IPS DF 6.9 (cell line): ENCODE results near the gene OR2G6.
"Not testable (repeated sequence)": the region's sequence is repeated elsewhere in the genome, so short reads cannot be mapped to it uniquely, and the experiment has no call there.

ENCODE experiments used
- DNase-seq: peaks from one replicate; pipeline ENCODE4 v3.0.0-alpha.2; 2013; ENCODE audit warnings: low read depth, low spot score
- H3K27ac ChIP-seq: one replicate; pipeline ENCODE4 v1.5.1; 2013; ENCODE audit warnings: low read length, control low read depth
- H3K27me3 ChIP-seq: 2 replicates; pipeline ENCODE4 v1.6.1; 2013; ENCODE audit warnings: mild to moderate bottlenecking, low read length; ENCODE audit not compliant: control insufficient read depth, insufficient read depth
- H3K36me3 ChIP-seq: 2 replicates; pipeline ENCODE4 v1.6.1; 2013; ENCODE audit warnings: low read length; ENCODE audit not compliant: control insufficient read depth, insufficient read depth
- H3K4me1 ChIP-seq: 2 replicates; pipeline ENCODE4 v1.6.1; 2013; ENCODE audit warnings: low read length; ENCODE audit not compliant: control insufficient read depth, insufficient read depth
- H3K4me3 ChIP-seq: 2 replicates; pipeline ENCODE4 v1.5.1; 2013; ENCODE audit warnings: mild to moderate bottlenecking, low read length
- H3K9me3 ChIP-seq: 2 replicates; pipeline ENCODE4 v1.6.1; 2013; ENCODE audit warnings: low read length, inconsistent platforms; ENCODE audit not compliant: control insufficient read depth, insufficient read depth
- WGBS: extraction: QIAGEN DNeasy Blood & Tissue Kit; methylation state at CpG from one replicate; pipeline ENCODE4 v1.1.7; 2013; ENCODE audit warnings: mixed read lengths, missing lambda C conversion rate; ENCODE audit not compliant: insufficient read length, insufficient coverage; 5-methylcytosine and 5-hydroxymethylcytosine counted together

OR2G6 gene

DNA sequence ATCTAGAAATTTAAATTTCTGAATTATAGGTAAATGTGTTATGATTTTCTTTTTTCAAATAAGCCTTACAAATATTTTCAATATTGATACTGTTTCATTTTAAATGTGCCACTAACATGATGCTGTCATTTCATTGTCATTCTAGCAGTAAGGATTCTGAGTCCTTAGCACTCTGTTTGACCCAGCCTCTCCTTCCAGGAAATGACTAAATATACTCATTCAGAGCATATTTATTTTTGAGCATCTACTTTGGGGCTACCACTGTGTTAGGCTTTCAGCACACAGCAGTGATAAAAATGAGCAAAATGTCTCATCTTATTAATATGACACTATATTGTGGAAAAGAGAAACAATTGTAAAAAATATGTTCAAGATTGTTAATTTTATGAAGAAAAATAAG is 2.3 kb downstream of the OR2G6 start:
- DNase-seq: not testable (repeated sequence)

GRCh38 chr1:248521856-248522255 is 14.0 kb downstream of the OR2G6 start:
- Histone ChIP-seq H3K27ac (no peak overlapping the region), H3K27me3 (no peaks in the 10 kb centered on the region), H3K4me1 (no peaks in the 10 kb centered on the region), H3K36me3 (no peaks in the 10 kb centered on the region), H3K4me3 (no peak overlapping the region), H3K9me3 (peaks cover 3% of the 10 kb centered on the region)
- DNase-seq: no peak
- WGBS: no CpG with 5 or more reads among the region's 12 CpGs

More for the DNA sequence above, 2.3 kb downstream of the OR2G6 start:
- not testable (repeated sequence) for H3K27ac ChIP-seq, H3K9me3 ChIP-seq, H3K36me3 ChIP-seq, H3K27me3 ChIP-seq, H3K4me3 ChIP-seq, H3K4me1 ChIP-seq

- not testable (repeated sequence) for H3K9me3 ChIP-seq, DNase-seq, H3K36me3 ChIP-seq, H3K27me3 ChIP-seq, H3K27ac ChIP-seq, H3K4me1 ChIP-seq, H3K4me3 ChIP-seq
Observed at GRCh38 chr1:248537449-248537848, 29.6 kb downstream of the OR2G6 start.

- not testable (repeated sequence) for H3K9me3 ChIP-seq, H3K4me1 ChIP-seq, H3K27ac ChIP-seq, H3K27me3 ChIP-seq, H3K36me3 ChIP-seq, DNase-seq, H3K4me3 ChIP-seq
- no CpG with 5 or more reads among the region's 2 CpGs for WGBS
Observed at GRCh38 chr1:248547383-248547782, 39.5 kb downstream of the OR2G6 start.

- not testable (repeated sequence) for H3K36me3 ChIP-seq, H3K4me3 ChIP-seq, H3K27ac ChIP-seq, H3K27me3 ChIP-seq, H3K4me1 ChIP-seq, H3K9me3 ChIP-seq, DNase-seq
- WGBS: no CpG with 5 or more reads among the region's 6 CpGs
Observed at GRCh38 chr1:248551027-248551426, 43.2 kb downstream of the OR2G6 start.

DNA sequence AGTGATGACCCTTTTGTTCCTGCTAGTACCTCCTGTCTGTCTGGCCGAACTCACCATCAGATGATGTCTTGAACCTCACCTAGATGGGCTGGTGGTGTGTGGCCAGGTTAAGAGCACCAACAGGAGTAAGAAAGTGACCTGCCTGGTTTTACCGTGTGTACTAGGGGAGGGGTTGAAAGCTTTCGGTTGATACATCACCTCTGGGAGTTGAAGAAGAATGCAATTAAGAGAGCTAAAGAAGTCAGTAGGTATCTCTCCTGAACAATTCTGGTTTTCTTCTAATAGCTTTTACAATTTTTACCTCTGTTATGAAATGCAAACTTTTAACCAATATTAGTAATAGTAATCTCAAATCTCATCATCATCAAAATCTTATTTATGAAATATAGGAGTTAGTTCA is 54.8 kb downstream of the OR2G6 start, which contains the start of gene OR2T29:
TSS of gene OR2T29 (minus strand) at position 101 of the 400 bp plus-strand sequence. CDS start 3,281 bp downstream, outside the sequence.
- H3K27ac ChIP-seq, DNase-seq, H3K36me3 ChIP-seq, H3K4me1 ChIP-seq, H3K4me3 ChIP-seq, H3K9me3 ChIP-seq, H3K27me3 ChIP-seq: not testable (repeated sequence)
- WGBS: no CpG with 5 or more reads among the region's 3 CpGs

DNA sequence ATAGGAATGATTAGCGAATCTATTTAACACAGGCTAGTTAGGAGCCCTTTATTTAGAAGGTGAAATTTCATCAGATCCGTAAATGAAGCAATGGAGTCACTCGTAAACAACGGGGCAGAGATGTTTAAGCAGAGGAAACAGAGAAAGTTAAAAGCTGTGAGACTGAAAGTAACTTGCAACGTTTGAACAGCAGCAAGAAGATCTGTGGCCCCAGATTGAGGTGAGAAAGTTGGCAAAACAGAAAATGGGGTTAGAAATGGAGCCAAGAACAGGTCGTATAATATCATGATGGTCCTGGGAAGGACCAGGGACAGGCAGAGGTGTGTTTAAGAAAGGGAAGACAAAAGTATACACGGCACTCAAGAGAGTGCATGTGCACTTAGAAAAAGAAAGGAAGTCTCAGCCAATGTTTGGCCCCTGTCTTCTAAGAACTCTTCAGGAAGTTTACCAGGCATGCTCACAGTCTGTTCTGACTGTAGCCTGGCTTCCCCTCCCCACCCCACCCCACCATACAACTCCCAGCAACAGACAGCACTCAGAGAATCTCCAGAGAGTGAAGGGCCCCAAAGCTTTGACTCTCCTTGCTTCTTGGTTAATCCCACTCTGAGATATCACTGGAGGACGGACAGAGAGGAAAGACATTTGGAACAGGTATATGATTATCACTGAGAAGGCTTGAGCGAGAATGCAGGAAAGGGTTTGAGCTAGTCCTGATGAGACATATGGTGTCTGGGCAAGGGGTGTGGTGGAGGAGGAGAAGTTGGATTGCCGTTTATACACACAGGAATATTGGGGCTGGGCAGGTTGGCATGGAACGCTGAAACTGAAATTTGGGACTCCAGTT is 57.9 kb downstream of the OR2G6 start:
- not testable (repeated sequence) for H3K36me3 ChIP-seq, H3K9me3 ChIP-seq, DNase-seq, H3K27me3 ChIP-seq, H3K4me1 ChIP-seq, H3K27ac ChIP-seq, H3K4me3 ChIP-seq
- no CpG with 5 or more reads among the region's 11 CpGs for WGBS

DNA sequence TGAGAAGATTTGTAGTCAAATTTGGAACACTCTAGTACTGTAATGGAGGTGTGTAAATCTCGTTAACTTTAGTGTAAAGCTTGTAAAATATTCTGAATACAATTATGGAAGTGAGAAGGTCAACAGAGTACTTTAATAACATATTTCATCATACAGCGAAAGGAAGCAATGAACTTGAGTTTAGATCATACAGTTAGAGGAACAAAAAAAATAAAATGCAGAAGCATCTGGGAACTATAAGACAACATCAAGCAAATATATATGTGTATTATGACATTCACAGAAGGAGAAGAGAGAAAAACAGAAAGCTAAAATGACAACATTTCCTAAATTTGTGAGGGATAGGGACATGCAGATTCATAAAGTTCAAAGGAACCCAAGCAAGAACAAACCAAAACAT is 61.2 kb downstream of the OR2G6 start:
- WGBS: no CpG with 5 or more reads among the region's 2 CpGs
- H3K9me3 ChIP-seq, H3K36me3 ChIP-seq, H3K4me1 ChIP-seq, H3K27ac ChIP-seq, H3K27me3 ChIP-seq, DNase-seq, H3K4me3 ChIP-seq: not testable (repeated sequence)

DNA sequence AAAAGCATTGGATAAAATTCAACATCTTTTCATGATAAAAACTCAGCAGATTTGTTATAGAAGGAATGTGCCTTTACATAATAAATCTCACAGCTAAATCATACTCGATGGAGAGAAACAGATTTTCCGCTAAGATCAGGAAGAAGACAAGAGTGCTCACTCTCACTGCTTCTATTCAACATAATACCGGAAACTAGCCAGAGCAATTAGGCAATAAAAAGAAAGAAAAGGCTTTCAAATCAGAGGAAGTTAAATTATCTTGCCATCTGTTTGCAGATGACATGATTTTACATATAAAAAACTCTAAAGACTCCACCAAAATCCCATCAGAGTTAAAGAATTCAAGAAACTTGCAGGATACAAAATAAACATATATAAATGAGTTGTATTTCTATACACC is 62.9 kb downstream of the OR2G6 start:
- not testable (repeated sequence) for DNase-seq, H3K4me3 ChIP-seq, H3K9me3 ChIP-seq, H3K4me1 ChIP-seq, H3K27ac ChIP-seq, H3K36me3 ChIP-seq, H3K27me3 ChIP-seq
- WGBS: no CpG with 5 or more reads among the region's 3 CpGs

- H3K27ac ChIP-seq, H3K4me3 ChIP-seq, H3K9me3 ChIP-seq, H3K27me3 ChIP-seq, DNase-seq, H3K4me1 ChIP-seq, H3K36me3 ChIP-seq: not testable (repeated sequence)
- no CpG with 5 or more reads among the region's 1 CpG for WGBS
Observed at GRCh38 chr1:248572049-248572448, 64.2 kb downstream of the OR2G6 start.

DNA sequence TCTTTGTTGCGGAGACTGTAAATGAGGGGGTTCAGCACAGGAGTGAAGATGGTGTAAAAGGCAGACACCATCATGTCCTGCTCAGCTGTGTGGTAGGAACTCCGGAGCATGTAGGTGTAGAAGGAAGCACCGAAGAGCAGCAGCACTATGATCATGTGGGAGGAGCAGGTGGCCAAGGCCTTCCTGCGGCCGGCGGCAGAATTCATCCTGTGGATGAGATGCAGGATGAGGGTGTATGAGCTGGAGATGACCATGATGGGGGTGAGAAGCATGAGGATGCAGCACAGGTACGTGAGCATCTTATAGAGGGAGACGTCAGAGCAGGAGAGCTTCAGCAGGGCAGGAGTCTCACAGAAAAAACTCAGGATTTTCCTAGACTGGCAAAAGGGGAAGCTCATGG is 66.0 kb downstream of the OR2G6 start:
- not testable (repeated sequence) for DNase-seq, H3K4me3 ChIP-seq, H3K9me3 ChIP-seq, H3K4me1 ChIP-seq, H3K36me3 ChIP-seq, H3K27me3 ChIP-seq, H3K27ac ChIP-seq
- WGBS: no CpG with 5 or more reads among the region's 8 CpGs
